22Rv1 (cell line): ENCODE measurements around the gene LRRK1.
A peak's percentile ranks its signal among the peaks of the same experiment; 100 is the strongest.

ENCODE experiments used
- H3K27ac ChIP-seq: fragments of 450-650 bp; 2 replicates; pipeline ENCODE4 v1.5.1; 2017
- ZFX ChIP-seq: fragments of 450-650 bp; IDR thresholded peaks from 2 replicates; pipeline ENCODE4 v1.6.1; 2017; ENCODE audit warnings: antibody characterized with exemption, borderline replicate concordance
- TF ChIP-seq, protein P1 (sequence below): fragments of 450-650 bp; IDR thresholded peaks from 2 replicates; pipeline ENCODE4 v1.5.1; 2017; ENCODE audit warnings: mild to moderate bottlenecking

The LRRK1 gene

DNA sequence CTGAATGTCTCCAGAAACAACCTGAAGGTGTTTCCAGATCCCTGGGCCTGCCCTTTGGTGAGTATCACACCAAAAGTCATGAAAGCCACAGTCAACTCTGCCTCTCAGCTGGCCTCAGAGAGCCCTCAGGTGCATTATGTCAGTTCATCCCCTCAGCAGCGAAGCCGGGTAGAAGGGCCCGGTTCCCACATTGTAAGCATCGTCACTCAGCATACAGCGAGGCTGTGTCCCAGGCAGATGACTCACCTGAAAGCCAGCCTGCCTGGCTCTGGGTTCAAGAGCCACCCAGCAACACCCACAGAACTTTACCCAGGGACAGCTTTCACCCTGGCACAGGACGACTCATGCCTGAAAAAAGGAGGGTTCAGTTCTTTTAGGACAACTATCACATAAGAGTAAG lies 91.6 kb downstream of the LRRK1 start:
- no peak for TF ChIP-seq ZFX
- TF ChIP-seq, protein P1, sequence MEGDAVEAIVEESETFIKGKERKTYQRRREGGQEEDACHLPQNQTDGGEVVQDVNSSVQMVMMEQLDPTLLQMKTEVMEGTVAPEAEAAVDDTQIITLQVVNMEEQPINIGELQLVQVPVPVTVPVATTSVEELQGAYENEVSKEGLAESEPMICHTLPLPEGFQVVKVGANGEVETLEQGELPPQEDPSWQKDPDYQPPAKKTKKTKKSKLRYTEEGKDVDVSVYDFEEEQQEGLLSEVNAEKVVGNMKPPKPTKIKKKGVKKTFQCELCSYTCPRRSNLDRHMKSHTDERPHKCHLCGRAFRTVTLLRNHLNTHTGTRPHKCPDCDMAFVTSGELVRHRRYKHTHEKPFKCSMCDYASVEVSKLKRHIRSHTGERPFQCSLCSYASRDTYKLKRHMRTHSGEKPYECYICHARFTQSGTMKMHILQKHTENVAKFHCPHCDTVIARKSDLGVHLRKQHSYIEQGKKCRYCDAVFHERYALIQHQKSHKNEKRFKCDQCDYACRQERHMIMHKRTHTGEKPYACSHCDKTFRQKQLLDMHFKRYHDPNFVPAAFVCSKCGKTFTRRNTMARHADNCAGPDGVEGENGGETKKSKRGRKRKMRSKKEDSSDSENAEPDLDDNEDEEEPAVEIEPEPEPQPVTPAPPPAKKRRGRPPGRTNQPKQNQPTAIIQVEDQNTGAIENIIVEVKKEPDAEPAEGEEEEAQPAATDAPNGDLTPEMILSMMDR: no peak
- H3K27ac ChIP-seq: no peak overlapping the region

DNA sequence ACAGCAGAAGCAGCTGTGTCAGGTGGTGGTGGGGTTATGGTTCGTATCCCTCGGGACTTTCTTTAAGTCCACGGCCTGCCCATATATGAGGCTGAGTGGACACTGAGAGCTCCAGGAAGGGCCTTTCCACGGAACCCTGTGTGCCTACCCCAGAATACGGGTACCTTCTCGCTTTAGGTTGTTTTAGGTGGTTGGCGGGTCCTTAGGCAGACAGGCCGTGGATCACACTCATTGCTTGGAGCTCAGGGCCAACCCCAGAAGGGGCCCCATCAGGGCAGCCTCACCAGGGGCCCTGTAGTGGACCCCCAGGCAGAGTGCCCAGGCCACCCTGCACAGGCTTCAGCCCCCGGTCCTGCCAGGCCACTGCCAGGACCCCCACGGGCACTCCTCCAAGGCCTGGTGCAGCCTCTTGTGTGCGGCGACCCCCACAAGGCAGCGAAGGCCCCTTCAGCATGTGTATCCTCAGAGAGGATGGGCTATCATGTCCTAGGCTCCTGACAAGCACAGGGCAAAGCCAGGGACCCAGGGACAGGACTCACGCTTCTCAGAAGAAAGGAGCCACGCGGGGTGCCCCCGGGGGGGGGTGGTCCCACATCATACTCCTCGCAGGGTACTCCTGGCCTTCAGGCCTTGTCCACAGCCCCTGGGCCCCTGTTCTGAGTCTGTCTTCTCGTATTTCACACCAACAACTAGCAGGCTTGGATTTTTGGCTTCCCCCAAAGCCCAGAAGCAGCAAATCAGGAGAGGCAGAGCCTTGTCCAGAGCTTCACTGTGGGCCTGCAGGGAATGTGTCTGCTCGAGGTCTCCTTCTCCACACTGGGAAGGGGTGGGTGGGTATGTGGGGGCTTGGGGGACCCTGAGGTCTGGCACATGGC lies 93.4 kb downstream of the LRRK1 start:
- H3K27ac ChIP-seq: no peak overlapping the region
- no peak for TF ChIP-seq ZFX
- TF ChIP-seq, protein P1: no peak

DNA sequence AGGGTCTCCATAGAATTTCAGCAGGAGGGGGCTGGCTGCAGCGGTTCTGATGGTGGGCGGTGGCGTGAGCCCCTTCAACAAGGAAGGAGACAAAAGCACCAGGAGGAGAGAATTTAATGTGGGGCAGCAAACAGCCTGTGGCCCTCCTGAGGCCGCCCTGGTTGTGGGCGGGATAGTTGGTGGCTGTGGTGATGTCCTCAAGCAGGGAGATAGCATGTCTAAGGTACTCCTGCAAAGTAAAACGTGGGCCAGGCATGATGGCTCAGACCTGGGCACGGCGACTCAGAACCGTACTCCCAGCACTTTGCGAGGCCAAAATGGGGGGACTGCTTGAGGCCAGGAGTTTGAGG lies 94.0 kb downstream of the LRRK1 start:
- TF ChIP-seq ZFX: no peak
- TF ChIP-seq, protein P1: no peak
- no peak overlapping the region for H3K27ac ChIP-seq

DNA sequence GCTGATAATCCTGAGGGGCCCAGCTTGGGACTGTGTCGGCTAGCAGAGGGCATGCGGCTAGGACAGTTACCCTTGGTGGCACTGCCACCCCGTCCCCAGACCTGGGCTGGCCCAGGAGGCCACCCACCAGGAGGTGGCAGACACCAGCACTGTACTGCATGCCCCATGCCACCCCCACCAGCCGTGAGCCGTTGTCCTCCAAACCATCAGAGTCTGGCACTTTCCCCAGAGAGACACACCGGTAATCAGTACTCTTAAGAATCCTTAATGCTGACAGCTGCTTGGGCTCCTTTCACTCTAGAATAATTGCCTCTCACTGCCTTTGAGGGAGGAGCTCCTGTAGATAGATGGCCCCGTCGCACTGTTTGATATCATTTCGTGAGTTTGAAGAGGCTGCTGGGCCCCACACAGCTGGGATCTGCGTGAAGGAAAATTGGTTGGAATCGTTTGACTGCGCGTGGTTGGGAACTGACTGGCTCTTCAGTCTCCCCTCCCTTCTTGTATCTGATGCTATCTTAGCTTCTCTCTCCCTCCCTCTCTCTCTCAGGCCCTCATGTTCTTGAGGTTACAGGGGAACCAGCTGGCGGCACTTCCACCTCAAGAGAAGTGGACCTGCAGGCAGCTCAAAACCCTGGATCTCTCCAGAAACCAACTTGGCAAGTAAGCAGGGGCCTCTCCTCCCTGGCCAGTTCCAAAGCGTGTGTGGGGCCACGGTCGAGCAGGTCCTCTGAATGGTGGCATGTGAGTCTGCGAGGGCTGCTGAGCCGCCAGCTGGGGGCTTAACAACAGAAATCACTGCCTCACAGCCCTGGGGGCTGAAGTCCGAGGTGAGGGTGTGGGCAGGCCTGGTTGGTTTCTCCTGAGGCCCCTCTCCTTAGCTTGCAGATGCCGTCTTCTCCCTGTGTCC lies 94.9 kb downstream of the LRRK1 start:
- no peak overlapping the region for H3K27ac ChIP-seq
- TF ChIP-seq ZFX: no peak
- TF ChIP-seq, protein P1: no peak

DNA sequence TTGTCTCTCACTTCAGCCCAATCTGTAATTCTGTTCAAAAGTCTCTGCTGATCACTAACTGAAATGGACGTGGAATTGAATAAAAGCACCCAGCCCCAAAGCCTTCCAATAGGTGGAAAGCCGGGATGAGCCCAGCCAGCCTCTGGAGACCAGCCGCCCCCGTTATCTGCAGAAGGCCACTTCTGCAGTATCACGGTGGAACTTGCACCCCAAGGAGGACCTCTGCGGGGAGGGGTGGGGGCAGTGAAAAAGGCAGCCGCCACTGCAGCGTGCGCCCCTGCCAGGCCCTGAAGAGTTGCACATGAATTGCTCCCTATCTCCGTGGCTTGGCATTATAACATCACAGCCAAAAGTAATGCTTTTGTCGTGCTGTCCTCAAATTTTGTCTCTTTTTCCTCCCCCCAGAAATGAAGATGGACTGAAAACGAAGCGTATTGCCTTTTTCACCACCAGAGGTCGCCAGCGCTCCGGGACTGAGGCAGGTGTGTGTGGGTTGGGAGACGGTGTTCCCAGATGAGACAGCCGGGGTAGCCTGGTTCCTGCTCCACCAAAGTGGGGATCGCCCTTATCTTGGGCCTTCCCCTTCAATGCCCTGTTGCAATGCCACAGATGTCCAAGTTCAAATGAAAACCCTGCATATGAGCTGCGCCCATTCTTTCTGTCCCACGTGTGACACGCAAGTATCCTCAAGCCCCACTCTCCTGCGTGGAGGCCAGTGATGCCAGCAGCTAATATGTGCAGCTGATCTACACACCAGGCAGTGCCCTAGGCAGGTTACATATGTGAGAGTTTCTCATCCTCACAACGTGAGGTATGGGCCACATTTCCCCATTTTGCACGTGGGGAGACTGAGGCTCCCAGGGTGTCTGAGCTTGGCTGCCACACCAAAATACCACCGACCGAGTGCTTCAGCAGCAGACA lies 96.0 kb downstream of the LRRK1 start:
- no peak overlapping the region for H3K27ac ChIP-seq
- TF ChIP-seq, protein P1: peak; percentile 93
- TF ChIP-seq ZFX: no peak

DNA sequence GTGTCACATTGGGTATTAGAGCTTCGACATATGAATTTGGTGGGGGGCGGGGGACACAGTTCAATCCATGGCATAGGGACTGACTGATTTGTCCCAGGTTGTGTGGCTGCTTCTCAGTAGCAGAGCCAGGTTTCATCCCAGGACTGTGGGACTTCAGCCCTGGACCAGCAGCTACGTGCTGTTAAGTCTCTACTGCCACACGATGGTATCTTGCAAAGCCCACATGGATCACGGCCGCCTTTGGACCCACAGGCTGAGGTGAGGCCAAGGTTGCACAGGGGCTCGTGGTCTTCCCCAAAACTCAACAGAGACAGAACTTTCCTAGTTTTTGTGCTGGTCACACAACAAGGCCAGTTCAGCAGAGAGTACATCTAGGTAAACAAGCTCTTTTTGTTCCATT lies 97.4 kb downstream of the LRRK1 start:
- no peak for TF ChIP-seq ZFX
- TF ChIP-seq, protein P1: no peak
- no peak overlapping the region for H3K27ac ChIP-seq
